CD4-positive, alpha-beta T cell treated with Interferon alpha-2 for 1 hour (primary cell): ENCODE data around the gene PLEKHA7.

Experiments
- DNase-seq, 2 donors: peaks; one replicate each; pipeline ENCODE4 v3.0.0-alpha.2; 2020 to 2022

Gene PLEKHA7

DNA sequence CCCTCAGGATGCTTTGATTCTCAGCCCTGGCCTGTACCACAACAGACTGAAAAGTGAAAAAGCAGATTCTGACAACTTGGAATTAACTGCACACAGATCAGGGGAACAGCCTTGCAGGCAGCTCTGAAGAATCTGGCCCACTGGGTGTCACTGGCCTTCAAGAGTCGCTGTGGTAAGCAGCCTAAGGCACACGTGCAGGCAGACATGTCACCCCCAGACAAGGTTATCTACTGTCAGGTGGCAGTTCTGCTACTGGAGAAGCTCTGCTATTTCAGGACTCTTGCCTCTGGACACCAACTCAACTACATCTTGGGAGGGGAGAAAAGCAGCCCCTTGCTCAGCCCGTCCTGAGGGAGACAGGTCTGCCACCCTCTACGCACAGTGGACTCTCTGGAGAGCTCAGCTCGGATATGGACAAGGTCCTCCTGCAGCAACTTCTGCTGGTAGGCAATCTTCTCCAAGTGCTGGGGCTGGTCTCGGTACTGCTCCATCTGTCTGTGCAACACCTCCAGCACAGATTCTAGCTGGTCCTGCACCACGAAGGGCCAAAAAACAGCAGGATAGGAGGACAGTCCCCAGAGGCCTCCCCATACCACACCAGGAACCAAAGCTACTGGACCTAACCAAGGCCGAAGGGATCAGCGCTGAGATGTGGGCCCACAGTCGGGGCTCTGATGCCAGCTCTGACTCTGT is 212.8 kb downstream of the PLEKHA7 start:
- DNase-seq, result no peak

DNA sequence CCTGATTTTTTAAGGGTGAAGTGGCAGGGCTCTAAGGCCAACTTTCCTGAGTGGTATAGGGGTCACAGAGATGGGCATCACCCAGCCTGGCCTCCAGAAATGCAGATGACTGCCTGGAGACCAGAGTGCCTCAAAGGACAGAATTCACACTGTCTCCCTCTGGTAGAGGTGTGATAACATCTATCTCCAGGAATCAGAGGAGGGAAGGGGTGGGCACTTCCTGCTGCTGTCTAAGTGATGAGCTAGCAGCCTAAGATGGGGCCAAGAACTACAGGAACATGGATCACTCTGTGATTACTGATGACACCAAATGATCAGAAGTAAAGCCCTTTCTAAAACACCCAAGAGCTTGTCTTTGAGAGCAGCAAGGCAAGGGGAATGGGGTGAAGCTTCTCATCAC is 213.8 kb downstream of the PLEKHA7 start:
- no peak for DNase-seq

DNA sequence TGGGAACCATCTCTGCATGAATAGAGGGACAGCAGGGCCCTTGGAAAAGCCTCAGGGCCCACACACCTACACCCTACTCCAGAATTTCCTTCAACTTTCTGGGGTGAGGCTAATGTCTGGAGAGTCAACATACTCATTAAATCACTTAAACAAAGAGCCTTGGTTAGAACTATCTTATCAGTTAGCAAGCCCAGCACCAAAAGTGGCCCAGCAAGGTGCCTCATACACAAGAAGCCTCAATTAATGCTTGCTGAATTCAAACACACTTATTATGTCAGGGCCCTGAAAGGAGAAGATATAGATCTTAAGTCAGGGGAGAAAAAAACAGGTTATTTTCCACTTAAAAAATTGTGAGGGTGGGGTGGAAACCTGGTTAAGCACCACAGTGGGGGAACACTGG is 214.3 kb downstream of the PLEKHA7 start:
- DNase-seq, result no peak

DNA sequence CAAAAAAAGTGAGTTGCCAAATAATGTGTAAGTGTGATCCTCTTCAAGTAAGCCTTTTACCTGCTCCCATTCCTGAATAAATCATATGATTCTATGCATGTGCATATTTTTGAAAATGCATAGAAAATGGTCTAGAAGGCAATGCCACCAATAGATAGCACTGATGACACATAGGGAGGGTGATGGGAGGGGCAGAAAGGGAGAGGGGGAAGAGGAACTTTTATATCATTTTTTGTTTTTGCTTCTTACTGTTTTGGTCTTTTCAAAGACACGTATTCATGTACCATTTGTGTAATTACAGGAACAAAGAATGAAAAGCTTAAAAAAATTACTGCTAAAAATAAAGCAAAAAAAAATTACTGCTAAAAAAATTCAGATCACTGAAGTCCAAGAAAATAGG is 215.0 kb downstream of the PLEKHA7 start:
- DNase-seq, result no peak

DNA sequence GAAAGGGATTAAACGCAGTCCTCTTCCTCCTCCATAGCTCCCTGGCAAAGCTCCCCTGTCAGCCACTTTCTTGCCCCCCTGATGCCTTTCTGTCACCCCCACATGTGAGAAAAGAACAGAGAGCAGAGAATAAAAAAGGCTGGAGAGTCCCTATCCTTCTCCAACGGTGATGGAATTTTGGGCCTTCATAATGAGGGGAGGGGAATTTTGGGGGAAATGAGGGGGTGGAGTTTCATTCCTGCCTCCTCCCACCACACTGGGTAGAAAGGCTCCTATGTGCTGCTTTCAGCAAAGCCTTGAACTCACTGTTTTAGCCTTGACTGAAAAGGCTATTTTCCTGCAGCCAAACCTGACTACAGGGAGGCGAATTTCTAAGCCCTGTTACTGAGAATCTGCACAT is 216.4 kb downstream of the PLEKHA7 start:
- DNase-seq, result no peak

DNA sequence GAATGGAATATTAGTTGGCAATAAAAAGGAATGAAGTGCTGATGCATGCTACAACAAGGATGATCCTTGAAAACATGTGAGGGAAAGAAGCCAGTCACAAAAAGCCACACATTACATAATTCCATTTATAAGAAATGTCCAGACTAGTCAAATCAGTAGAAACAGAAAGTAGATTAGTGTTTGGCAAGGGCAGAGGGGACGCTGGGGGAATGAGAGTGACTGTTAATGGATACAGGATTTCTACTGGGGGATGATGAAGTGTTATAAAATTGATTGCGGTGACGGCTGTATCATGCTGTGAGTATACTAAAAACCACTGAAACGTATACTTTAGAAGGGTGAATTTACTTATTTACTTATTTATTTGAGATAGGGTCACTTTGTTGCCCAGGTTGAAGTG is 217.9 kb downstream of the PLEKHA7 start:
- no peak for DNase-seq

DNA sequence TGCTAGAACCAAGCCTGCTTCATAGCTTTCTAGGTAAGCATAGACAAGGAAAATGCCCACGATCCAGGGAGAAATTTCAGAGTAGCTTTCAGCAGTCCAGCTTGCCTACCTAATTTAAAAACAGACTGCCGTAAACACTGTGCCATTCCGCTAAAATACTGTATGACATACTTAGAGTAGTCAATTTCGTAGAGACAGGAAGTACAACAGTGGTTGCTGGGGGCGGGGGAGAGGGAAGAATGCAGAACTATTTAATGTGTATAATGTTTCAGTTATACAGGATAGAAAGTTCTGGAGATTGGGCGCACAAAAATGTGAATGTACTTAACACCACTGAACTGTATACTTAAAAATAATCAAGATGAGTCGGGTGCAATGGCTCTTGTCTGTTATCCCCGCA is 219.1 kb downstream of the PLEKHA7 start:
- DNase-seq, result peak; percentile 14 to 39

DNA sequence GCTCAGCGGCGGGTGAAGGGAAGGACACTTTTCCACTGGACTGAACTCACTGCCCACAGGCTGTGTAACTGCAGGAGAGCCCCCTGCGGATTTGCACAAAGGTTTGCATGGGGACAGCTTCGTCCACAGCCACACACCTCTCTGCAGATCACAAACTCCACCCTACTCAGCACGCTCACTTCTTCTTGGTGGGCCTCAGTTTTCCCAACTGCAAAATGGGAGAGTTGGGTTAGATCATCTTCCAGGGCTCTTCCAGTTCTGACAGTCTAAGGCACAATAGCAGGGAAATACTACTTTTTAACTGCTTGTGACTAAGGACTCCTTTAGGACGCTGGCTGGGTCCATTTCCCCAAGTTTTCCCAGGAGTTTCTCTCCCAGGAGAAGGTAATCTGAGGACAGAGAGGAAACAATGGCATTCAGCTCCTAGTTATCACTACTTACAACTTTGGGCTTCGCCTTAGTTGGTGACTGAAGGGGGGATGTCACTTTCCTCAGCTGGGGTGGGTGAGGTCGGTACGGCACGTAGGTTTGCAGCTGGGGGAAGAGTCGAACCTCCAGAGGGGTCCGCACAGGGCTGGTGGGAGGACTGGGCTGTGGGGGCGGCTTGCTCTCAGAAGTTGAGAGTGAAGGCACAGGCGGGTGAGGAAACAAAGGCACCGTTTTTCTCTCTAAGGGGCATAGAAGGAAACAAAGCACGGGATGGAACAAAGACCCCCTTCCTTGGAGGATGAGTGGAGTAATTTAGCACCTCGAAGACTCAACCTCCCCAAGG is 220.0 kb downstream of the PLEKHA7 start:
- DNase-seq, result no peak

DNA sequence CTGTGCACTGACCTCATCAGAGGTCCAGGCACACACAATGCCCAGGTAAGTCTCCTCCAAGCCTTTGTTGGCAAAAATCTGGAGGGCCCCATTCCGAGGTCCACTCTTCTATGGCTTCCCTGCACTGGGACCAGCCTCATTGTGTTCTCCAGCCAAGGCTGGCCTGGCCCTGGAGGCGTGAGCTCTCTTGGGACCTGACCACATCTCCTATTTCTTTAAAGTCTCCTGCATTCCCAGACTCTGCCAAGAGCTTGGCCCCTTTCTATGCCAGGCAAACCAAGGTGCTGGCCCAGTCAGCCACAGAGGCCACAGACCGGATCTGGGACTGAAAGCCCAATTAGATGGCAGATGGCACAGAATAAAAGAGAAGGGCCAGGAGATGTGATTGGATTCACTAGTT is 220.7 kb downstream of the PLEKHA7 start:
- no peak for DNase-seq

DNA sequence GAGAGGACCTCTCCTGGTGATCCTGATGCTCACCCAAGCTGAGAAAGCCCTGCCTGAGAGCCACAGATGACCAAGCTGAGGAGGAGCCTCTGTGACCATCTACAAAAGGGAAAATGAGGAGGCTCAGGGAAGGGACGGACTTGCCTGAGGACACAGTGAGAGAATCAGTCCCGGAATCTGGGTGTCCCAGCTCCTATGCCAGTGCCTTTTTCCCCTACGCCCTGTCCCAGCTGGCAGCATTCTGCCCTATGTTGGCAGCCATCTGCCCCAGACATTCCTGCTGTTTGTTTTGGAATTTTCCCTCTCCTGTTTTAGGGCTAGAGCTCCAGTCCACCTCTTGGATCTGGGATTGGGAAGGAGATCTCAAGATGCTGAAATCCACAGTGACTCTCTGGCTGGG is 221.2 kb downstream of the PLEKHA7 start:
- no peak for DNase-seq

DNA sequence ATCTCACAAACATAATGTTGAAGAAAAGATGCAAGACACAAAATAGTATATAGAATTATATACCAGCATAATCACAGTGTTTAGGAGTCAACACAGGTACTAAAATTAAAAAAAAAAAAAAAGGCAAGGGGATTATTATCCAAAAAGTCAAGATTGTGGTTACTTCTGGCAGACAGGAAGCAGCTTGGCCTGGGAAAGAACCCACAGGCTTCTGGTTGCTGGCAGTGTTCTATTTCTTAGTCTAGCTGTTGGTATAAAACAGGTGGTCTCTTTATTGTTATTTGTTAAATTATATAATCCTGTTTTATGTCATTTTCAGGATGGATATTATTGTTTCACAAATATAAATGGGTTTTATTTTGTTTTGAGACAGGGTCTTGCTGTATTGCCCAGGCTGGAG is 221.8 kb downstream of the PLEKHA7 start:
- DNase-seq, result no peak

DNA sequence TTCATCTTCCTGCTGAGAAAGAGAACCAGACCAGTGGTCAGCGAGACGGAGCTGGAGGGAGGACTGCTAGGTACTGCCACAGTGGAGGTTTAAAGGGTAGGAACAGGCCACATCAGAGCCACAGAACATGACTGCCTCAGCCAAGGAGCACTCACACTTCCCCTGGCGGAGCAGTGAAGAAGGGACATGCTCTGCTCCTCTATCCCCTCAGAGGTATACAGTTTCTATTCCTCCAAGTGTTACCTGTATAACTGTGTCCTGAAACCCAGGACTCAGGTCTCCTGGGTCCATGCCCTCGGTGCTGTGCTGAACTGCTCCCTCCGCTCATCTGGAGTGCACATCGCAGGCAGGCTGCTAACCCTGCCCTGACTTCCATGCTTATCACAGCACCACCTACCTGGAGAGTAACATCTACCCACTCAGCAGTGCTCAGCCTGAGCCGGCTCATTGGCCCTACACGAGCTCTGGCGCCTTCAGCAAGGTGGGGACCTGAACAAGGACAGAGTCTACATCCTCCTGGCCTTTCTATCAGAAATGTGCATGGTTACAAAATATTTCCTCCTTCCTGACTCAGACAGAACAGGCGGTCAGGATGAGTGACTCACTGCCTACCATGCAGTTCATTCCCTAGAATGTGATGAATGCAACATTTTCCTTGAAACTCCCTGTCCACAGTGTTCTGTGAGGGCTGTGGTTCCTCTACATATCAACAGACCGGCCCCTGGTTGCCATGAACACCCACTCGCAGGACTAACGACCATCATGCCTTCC is 222.8 kb downstream of the PLEKHA7 start:
- peak in 1 of 2 donors; percentile 59 for DNase-seq

DNA sequence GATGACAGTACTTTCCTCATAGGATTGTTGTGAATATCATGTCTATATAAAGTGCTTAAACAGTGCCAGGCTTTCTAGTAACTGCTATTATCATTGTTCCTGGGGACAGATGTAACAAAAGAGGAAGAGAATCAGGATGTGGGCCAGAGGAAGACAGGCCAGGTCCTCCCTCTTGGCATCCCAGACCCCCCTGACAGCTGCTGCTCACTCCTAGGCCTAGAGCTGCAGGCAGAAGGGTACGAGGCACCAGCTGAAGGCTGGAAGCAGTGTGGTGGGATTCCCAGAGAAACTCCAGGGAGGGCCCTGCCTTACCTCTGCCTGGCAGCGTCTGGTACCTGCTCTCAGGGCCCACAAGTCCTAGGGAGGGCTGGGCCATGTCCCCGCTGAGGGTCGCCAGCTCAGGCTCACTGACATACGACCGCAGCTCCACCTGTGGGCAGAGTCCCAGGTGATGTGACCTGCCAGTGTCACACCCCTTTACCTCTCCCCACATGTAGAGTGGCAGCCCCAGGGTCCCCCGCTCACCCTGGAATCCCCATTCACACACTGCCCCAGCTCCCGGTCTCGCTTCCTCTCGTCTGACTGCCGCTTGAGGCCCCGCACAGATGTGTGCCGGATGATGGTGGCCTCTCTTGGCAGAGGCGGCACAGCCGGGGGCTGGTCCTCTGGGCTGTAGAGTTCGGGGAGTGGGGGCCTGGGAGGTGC is 223.6 kb downstream of the PLEKHA7 start:
- no peak for DNase-seq

DNA sequence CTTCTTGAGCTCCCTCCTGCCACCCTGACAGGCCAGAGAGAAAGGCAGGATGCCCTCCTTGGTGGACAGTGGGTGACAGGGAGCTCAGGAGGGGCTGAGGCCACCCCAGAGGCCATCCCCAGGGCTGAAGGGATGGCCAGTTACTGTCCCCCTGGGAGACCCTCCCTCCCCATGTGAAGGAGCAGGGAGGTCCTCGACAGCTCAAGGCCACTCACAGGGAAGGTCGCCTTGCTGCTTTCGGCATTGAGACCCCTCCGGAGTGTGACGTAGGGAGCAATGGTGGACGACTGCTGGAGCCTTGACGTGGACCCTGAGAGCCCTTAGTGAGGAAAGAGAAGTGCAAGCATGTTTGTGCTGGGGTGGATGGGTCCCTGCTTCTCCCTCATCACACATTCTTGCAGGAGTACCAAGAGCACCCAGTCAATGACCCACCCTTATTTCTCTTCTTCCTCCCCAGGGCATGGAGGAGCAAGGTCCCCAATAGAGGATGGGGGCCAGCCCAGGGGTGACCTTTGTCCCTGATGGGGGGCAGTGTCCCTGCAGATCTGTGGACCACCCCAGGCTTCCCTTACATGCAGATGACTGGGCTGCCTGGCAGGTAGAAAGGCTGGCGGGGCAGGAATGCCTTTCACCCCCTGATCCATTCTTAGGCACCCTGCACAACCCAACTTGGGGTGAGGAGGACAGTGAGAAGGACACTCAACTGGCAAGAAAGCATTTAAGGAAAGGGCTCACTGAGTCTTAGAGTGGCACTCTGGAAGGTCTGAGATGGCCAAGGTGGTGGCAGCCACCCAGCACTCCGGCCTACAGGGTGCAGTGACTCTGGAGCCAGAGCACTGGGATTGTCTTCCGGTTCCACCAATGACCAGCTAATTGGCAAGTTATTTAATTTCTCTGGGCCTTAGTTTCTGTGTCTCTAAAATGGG is 224.4 kb downstream of the PLEKHA7 start:
- DNase-seq, result no peak

DNA sequence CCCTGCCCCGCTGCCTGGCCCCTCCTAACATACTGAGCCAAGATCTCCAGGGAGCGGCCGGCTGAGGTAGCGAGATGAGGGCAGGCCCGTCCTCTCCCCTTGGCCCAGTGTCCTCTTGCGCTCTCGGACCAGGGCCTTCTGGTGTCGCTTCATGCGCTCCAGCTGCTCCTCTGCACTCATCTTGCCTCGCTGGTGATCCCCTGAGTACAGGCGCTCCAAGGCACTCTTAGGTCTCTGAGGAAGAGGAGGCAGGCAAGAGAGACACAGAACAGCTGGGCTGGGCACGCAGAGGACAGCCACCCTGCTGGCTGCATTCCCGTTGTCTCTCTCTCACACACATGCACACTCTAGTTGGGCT is 225.2 kb downstream of the PLEKHA7 start:
- DNase-seq, result no peak

DNA sequence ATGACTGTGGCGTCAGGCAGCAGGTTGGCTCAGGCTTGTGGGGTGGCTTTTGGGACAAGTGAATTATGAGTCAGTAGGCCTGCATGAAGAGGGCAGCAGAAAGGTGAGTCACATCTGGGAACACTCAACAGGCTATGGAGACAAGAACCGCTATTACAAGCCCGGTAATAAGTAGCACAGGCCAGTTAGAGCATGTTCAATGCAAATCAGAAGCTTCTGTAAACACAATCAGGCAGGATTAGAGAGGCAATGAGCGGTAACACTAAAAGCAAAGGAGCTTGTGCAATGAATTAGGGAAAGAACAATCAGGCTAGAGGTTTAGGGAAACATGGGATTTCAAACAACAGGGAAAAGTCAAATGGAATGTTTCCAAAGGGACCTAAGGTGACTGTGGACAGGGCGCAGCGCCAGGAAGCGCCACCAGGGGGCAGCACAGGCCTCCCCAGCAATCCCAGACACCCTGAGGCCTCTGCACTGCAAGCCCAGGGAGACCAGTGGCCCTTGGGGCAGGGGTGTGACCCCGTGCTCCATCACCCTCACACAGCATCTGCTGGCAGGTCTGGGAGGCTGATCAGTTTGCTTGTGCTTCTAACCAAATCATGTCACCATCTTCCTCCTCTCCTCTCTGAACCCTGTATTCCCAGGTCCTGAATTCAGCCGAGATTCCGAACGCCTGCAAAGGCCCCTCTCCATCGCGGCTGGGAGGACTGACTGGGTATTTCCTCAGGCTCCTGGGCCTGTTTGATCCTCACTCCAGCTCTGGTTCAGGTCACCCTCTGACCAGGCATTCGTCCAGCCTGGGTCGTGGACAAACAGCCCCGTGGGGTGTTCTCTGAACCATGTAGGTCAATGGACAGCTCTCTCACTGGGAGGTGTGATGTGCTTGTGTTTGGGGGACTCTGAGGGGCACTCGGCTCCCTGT is 225.8 kb downstream of the PLEKHA7 start:
- peak; percentile 48 to 56 for DNase-seq

DNA sequence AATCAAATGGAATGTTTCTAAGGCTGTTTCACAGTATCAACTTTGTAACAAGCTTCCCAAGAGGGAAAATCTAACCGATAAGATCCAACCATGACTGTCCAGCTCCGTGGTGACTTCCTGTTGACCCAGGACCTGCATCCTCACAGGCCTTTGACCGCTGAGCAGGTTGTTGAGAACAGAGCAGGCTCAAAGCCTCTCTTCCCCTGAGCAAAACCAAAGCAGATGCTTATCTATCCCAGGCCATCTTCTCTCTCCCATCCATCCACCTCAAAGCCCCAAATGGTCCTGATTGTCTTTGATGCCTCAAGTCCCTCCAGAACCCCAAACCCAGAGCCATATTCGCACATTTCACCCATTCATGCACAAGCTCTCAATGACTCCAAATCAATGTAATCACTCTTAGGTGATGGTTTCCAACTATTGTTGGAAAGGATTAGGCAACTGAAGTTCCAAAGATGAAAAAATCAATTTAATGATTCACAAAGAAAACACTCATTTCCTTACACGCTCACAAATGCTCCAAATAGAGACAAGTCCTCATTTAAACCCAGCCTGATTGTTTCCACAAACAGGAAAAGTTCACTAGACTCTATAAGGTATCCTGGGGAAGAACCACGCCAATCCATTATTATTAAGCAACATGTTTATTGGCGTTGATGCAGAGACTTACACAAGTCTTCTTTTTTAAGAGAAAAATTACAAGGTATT is 227.0 kb downstream of the PLEKHA7 start:
- no peak for DNase-seq

DNA sequence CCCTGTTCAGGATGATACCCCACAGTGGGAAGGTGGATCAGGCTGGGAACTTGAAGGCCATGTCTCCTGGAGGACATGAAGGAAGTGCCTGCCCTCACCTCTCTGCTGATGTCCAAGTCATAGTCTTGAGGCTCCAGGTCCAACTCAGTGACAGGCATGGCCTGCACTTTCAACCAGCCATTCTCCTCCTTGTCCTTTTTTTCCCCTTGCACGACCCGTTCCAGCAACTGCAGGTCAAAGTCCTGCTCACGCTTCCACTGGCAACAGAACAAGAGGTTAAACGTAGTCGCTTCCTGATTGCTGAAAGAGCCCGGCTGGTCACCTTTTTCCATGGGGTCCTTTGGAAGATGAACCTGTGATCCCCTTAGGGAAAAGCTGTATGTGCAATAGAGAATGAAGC is 228.1 kb downstream of the PLEKHA7 start:
- DNase-seq, result no peak

DNA sequence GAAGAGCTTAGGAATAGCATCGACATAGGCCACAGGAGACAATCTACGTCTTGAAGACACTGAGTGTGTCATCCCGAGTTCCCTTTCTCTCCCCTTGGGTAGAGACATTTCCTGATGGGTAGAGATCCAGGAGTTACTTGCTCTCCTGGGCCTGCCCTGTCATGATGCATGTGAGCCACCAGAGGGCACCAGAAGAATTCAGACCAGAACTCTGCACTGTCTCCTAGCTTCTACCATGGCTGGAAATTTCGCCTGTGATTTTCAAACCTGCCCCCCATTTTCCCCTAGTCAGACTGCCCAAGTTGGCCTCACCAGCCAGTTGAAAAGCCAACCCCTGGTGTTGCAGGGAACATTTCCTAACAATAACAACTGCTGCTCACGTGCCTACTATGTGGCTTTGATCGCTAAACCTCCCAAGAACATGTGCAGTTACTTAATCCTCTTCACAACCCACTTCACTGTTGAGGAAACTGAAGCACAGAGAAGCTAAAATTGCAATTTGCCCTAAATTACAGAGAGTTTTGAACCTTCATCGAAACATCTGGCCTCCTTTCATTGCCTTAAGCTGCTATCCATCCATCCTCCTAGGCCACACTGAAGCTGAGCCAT is 228.6 kb downstream of the PLEKHA7 start:
- DNase-seq, result peak; percentile 41 to 61

DNA sequence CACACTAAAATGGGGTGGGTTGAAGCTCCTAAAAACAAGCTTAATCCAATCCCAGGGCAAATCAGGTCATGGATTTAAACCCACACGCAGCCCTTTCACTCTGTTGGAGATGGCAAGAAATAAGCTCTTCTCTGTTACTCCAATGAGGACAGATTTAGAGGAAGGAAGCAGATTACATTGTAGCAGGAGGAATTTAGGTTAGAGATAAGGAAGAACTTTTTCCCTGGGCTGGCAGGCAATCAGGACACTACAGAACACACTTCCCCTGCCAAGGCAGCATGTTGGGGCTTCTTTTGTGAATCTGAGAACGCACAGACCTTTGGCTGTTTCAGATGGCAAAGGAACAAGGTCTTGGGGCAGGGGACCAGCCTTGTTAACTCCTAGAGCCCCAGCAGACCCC is 229.5 kb downstream of the PLEKHA7 start:
- no peak for DNase-seq
